ENCODE data around the gene SLC30A3.

SLC30A3 gene

GRCh38 chr2:27223416-27223815 is 39.4 kb downstream of the SLC30A3 start:
- no peak for DNase-seq

- DNase-seq: no peak
Observed at GRCh38 chr2:27222407-27222806, 40.4 kb downstream of the SLC30A3 start.

GRCh38 chr2:27221166-27221565 is 41.7 kb downstream of the SLC30A3 start:
- no peak for DNase-seq

- no peak for DNase-seq
Observed at GRCh38 chr2:27220091-27220490, 42.8 kb downstream of the SLC30A3 start.

- no peak for DNase-seq
Observed at GRCh38 chr2:27219091-27219490, 43.8 kb downstream of the SLC30A3 start.

- no peak for DNase-seq
Observed at GRCh38 chr2:27218614-27219013, 44.2 kb downstream of the SLC30A3 start.

- no peak for DNase-seq
Observed at GRCh38 chr2:27217173-27218121, 45.4 kb downstream of the SLC30A3 start, which contains the start of gene CAD. Gene CAD, plus strand, starts transcription at chr2:27217369. Its CDS starts 183 bp downstream, at chr2:27217552.

- DNase-seq: no peak
Observed at GRCh38 chr2:27216416-27217137, 46.3 kb downstream of the SLC30A3 start.

- no peak for DNase-seq
Observed at GRCh38 chr2:27214941-27215340, 47.9 kb downstream of the SLC30A3 start.

- no peak for DNase-seq
Observed at GRCh38 chr2:27212626-27213471, 50.0 kb downstream of the SLC30A3 start.

GRCh38 chr2:27211943-27212625 is 50.8 kb downstream of the SLC30A3 start, which contains the start of the genes ATRAID and SLC5A6:
Gene ATRAID, plus strand, starts transcription at chr2:27212041. Its CDS starts 328 bp downstream, at chr2:27212369.
Gene SLC5A6, minus strand, starts transcription at chr2:27212268. Its CDS starts 4,618 bp downstream, at chr2:27207650.
- DNase-seq: peak; percentile 29

GRCh38 chr2:27211241-27211942 is 51.5 kb downstream of the SLC30A3 start:
- peak; percentile 45 for DNase-seq

GRCh38 chr2:27209621-27210401 is 53.0 kb downstream of the SLC30A3 start:
- DNase-seq: no peak

- DNase-seq: no peak
Observed at GRCh38 chr2:27208486-27209050, 54.3 kb downstream of the SLC30A3 start.

- DNase-seq: no peak
Observed at GRCh38 chr2:27206346-27206745, 56.5 kb downstream of the SLC30A3 start.

GRCh38 chr2:27205206-27205605 is 57.6 kb downstream of the SLC30A3 start:
- DNase-seq: no peak

- no peak for DNase-seq
Observed at GRCh38 chr2:27204566-27204965, 58.3 kb downstream of the SLC30A3 start.

- no peak for DNase-seq
Observed at GRCh38 chr2:27203741-27204140, 59.1 kb downstream of the SLC30A3 start.
